NCI-H2227 (cell line): ENCODE results near the gene SP5.
A peak's percentile ranks its signal among the peaks of the same experiment; 100 is the strongest.
"Not testable (repeated sequence)": the region's sequence is repeated elsewhere in the genome, so short reads cannot be mapped to it uniquely, and the experiment has no call there.

Experiments
- DNase-seq: peaks from one replicate; lab custom pipeline; 2025; ENCODE audit not compliant: unreplicated experiment; lab: John Stamatoyannopoulos, UW

The SP5 gene

GRCh38 chr2:170710609-170710979 is 4.5 kb upstream of the SP5 start:
- DNase-seq = no peak

GRCh38 chr2:170711196-170711773 is 3.9 kb upstream of the SP5 start:
- DNase-seq = no peak

DNA sequence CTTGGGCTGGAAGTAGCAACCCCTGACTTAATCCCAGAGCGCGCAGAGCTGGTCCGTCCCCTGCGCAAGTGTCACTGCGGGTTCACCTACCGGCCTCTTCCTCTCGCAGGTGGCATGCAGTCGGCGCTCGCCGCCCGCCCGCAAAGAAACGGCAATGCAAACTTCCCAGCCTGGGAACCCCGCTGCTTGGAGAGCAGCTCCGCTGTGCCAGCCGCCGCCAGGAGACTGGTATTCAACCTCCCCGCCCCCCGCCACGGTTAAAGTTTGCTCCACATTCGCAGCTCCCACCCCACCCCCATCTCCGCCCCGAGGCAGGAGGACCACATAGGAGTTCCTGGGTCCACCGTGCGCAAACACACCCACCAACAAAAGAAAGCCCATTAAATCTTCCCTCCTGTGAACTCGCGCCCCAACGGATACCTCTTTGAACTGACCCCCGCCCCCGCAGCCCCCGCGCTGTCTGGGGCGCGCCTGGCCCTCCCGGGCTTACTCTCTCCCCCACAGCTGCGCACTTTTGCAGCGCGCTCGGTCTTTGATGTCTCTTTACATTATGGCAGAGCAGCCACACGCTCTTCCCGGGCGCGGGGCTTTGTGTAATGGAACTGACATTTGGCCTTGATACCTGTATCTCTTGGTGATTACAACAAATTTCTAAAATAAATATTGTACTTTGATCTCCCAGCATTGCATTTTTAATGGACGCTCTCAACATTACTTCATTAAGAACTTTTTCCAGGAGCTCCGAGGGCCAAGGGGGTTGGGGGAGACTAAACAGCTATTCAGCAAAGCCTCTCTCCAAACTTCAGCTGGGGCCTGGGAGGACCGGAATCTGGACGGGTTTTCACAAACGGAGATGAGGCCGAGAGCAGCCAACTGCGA is 3.1 kb upstream of the SP5 start:
- peak; percentile 60 for DNase-seq

GRCh38 chr2:170712653-170713542 is 2.2 kb upstream of the SP5 start:
- no peak for DNase-seq

DNA sequence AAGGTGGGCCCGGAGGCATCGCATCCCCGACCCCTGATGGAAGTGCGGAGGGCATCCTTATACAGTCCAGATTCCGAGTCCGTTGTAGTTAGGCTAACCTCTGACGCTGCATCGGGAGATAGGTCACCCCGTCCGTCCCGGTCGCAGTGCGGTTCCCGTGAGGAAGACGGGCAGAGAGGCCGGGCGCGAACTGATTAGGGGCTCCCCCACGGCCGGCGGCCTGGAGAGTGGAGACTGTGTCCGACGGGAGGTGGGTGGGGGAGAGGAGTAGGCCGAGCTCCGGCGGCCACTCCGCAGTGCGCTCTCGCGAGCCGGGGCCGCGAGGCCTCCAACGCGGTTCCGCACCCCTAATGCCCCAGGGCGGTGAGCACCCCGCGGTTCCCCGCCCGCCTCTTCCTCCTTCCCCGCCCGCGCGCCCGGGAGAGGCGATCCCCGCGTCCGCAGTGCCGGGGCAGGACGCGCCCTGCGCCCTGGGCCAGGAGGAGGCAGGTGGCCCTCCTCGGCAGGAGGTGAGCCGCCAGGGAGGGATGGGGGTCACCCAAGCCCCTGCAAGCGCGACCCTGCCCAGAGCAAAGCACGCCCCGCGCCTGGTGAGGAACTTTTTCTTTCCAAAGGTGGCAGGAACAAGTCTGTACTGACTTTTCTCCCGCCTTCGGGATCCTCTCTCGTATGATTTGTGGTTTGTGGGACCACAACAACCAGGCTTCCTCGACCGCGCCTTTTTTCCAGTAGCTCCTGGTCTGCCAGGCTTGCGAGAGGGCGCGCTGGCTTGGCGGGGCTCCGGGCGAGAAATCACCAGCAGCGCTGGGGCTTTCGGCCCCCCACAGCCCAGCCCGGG is 1.4 kb upstream of the SP5 start:
- no peak for DNase-seq

DNA sequence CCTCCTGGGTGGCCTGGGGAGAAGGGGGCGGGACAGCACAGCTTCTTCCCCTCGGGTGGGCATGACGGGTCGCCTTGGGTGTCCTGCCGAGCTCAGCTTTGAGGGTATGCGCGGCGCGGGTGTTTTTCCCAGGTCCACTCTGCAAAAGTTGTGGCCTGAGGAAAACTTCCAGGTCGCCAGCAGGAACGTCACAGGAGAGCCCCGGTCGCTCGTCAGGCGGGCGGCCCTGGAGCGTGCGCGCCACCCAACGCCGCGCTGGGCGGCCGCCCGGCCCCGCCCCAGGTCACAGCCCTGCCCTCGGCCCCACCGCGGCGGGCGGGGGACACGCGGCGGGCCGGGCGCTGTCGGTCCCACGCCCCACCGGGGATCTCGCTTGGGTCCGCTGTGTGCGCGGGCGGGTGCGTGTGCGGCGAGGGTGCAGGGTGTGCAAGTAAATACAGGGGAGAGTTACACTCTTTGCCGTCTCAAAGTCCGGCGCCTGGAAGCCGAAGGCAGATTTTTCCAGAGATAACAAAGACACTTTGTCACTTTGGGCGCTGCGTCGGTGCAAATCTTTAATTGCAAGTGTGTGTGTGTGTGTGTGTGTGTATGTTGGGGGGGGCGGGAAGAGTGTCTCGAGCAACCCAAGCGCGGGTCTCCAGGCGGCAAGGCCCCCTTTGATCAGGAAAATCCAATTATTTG is 616 bp upstream of the SP5 start:
- DNase-seq = peak; percentile 68

GRCh38 chr2:170715932-170716777 is 1.0 kb downstream of the SP5 start:
- no peak for DNase-seq

- DNase-seq = no peak
Measured at GRCh38 chr2:170716851-170717598, 1.9 kb downstream of the SP5 start.

DNA sequence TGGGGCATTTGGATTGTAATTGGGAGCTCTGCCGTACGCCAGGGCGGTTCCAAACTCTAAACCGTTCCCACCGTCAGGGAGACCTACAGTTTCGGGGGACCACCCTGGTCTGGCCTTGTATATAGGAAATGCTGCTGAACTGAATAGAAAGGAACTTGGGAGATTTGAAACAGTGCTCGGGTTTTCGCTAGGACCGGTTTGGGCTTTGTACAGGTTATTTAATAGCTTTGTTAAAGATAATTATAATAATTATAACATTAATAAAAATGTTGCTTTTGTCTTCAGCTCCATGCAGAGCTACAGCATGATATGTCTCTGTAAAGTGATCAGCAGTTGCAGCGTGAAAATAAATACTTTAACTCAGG is 2.4 kb downstream of the SP5 start:
- no peak for DNase-seq

DNA sequence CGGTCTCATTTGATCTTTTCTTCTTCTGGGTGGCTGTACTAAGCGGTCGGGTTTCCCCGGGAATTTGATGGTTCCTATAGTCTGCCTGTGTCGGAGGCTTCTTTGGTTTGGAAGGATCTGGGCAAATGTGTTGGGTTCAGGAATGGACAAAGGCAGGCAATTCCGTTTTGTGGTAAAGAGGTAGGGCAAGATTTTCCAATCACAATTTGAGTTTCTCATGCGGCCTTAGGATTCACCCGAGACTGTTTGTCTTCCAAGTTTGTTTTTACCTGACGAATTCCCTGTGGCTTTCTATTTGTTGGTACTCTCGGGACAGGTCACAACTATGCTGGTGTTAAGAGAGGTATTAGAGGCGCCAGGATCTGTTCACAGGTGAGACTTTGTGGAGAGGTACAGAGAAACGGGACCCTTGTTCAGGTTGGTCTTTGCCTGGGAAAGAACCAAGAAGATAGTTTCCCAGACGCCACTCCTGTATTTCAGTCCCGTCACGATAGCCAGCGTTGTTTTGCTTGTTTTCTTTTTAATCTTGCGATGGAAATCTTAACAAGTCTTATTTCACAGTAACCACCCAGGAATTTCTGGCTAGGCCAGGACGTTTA is 3.0 kb downstream of the SP5 start:
- no peak for DNase-seq

- no peak for DNase-seq
Measured at GRCh38 chr2:170719810-170720209, 4.7 kb downstream of the SP5 start.

- DNase-seq = no peak
Measured at GRCh38 chr2:170721678-170722077, 6.5 kb downstream of the SP5 start.

DNA sequence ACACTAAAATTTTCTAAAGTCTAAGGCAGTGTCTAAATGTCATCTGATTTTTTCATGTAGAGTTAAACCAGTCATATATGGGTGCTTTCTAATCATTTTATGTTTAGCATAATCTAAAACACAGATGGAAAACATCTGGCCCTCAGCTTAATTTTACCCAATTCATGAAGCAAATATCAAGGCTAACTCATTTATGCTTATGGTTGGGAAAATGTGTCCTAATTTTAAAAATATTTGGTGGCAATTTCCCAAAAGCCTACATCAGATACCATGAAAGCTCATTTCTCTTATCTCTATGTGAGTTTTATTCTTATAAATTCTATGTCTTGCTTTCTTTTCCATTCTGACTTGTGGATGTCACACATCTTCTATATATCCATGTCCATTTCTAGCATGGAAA is 7.2 kb downstream of the SP5 start:
- no peak for DNase-seq

DNA sequence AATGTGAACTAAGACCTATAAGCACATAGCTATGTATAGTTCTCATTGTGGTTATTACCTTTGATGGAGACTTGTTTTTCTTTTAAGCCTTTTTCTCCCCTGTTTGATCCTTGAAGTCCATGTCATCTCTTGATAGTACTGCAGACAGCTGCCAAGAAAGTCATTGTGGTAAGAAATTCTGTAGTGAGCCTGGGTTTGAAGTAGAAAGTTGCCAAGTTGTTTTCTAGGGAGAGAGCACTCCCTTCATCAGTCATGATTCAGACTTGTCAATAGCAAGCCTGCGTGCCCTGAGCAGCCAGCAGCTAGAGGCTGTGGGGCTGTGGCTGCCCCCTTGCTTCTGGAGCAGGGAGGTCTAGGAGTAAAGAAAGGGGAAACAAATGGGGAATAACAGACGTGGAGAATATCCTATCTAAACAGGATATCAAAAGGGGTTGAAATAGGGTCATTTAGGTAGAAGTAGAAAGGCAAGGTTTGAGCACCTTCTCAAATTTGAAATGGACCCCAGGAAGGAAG is 8.4 kb downstream of the SP5 start:
- no peak for DNase-seq

DNA sequence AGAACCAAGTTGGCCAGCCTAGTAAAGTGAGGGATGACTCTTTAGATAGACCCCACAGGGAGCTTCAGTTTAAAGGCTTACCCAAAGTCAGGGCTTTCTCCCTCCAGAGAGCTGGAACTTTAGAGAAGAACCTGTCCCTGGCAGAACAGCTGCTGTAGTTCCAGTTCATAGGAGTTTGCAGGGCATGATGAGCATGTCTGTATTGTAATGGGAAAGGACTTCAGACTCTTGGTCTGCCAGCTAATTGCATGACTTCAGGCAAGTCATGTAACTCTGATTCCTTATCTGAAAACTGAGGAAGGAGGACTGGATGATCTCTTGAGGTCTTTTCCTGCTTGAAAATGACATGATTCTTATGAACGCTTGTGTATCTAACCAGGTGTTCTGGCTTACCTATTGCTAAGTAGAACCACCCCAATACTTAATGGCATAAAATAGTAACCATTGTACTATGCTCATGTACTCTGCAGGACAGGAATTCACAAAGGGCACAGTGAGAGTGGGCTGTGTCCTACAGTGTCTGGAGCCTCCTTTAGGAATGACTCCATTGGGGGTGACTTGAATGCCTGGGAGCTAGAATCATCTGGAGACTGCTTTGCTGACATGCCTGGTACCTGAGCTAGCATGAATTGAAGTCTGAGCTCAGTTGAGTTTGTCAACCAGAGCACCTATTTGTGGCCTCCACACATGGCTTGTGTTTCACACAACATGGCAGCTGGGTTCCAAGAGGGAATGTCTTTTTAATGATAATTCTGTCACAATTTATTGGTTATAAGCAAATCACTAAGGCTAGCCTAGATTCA is 18.9 kb downstream of the SP5 start:
- no peak for DNase-seq

- not testable (repeated sequence) for DNase-seq
Measured at GRCh38 chr2:170734601-170735000, 19.5 kb downstream of the SP5 start.

DNA sequence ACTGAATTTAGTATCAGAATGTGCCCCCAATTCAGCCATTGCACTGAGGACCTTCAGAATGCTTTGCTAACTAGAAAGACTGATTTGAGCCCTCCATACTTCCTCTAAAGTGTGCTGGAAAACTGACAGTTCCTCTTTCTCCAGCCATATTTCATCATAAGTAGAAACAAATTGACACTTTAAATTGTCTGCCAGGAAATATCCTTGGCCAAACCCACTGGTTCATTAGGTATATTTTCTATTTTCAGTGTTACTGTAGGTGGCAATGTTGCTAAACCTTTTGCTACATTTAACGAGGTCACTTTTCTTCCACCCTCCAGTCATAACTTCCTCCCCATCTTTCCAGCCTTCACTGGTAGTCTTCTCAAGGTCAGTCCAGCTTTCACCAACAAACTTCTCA is 21.5 kb downstream of the SP5 start:
- no peak for DNase-seq
